Glomerular visceral epithelial cell (primary cell): Measurements from ENCODE around the gene LYPLA2.
"Not testable (repeated sequence)": the region's sequence is repeated elsewhere in the genome, so short reads cannot be mapped to it uniquely, and the experiment has no call there.

ENCODE experiments used
- DNase-seq: peaks from one replicate; pipeline ENCODE4 v3.0.0-alpha.2; 2016; ENCODE audit errors: extremely low spot score

The LYPLA2 gene

DNA sequence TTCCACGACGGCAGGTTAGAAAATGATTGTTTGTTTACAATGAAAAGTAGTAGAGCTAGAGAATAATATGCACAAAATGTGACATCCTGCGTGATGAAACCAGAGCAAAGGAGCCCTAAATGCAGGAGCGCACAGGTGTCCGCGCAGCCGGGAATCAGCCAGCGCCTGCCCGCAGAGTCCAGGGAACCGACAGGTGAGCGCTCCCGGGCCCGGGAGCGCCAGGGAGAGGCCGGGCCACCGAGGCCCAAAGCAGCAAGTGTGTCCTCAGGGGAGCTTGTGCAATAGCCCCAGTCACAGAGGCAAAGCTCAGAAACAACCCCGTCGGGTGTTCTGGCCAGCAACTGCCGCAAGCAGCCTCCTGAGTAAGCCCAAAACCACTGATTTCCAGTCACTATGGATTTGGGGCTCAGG is 10.4 kb downstream of the LYPLA2 start:
- DNase-seq: no peak

GRCh38 chr1:23801876-23802275 is 10.9 kb downstream of the LYPLA2 start:
- DNase-seq: no peak

GRCh38 chr1:23802809-23803342 is 11.9 kb downstream of the LYPLA2 start:
- DNase-seq: not testable (repeated sequence)

GRCh38 chr1:23803674-23804073 is 12.7 kb downstream of the LYPLA2 start:
- no peak for DNase-seq

- DNase-seq: no peak
These were observed 13.4 kb downstream of the LYPLA2 start for GRCh38 chr1:23804183-23804835.

DNA sequence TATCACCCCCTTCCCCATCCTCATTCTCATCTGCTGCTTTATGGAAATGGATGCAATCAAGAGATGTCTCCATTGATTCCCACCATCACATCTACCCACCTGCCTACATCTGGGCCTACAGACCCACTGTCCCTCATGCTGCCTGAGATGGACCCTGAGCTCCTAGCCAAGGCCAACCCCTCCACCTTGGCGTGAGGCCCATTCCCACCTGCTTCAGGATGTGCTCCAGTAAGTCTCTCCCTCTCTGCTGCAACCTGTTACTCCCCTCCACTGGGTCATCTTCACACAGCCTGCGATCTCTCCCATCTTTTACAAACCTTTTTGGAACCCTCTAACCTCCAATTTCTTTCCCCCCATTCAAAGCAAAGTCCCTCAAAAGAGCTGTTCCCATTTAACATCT is 14.1 kb downstream of the LYPLA2 start:
- no peak for DNase-seq

DNA sequence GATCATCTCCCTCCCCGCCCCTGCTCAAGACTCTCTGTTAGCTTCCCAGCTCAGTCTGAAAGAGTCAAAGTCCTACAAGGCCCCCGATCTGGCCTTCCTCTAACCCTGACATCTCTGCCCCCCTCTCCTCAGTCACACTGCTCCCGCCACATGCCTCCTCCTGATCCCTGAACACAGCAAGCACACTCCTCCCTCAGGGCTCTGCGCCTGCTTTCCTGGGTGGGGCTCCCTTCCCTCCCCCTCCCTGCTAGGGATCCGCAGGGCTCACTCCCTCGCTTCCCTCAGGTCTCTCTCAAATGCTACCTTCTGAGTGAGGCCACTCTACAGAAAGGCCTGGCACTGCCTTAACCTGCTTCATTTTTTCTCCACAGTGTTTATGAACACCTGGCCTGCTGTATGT is 15.3 kb downstream of the LYPLA2 start:
- no peak for DNase-seq

DNA sequence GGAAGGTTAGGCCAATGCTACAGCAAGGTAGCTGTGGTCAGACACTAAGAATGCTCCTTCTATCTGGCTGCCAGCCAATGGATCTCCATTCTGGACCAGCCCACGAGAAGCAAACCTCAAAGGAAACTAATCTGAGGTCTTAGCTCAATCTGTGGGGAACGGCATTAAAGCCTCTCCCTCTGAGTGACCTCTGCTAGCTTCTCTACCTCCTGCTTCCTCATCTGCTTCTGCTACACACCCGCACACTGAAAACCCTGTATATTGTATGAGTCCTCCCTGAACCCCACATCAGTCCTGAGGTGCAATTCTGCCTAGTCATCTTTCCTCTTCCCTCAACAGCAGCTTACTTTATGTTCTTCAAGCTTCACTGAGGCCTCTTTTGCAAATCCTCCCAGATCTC is 16.5 kb downstream of the LYPLA2 start:
- peak; percentile 33 for DNase-seq

DNA sequence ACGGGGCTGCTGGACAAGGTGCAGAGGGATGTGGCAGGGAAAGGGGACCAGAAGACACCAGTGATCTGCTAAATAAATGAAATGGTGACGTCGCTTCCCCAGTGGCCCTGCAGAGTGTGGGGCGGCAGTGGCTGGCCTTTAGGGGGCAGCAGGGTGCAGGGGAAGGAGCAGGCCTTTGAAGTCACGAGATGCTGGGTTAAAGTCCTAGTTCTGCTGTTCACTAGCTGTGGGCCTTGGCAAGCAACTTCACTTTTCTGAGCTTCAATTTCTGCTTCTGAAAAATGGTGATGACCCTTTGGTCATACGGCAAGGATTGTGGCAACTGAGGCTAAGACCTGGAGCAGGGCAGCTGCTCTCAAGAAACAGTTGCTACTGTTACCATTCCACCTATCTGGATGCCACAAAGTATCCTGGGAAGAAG is 18.8 kb downstream of the LYPLA2 start:
- peak; percentile 76 for DNase-seq

- DNase-seq: peak; percentile 25
These were observed 20.0 kb downstream of the LYPLA2 start for GRCh38 chr1:23810818-23811540.

GRCh38 chr1:23814016-23814415 is 23.1 kb downstream of the LYPLA2 start:
- DNase-seq: no peak

GRCh38 chr1:23816361-23816760 is 25.4 kb downstream of the LYPLA2 start:
- DNase-seq: no peak

DNA sequence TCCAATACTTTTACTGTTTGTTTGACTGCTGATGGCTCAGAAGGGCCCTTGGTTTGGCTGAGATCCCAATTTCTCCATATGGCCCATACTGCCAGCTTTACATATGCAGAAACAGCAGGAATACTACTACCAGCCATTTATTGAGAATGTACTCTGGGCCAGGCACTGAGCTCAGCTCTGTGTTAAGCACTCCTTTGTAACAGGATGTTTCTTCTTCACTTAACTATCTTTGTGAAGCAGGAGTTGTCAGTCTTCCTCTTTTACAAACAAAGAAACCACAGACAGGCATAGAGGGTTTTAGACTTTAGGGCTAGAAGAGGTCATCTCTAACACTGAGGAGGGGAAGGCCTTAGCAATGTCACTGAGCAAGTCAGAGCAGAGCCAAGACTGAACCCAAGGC is 26.0 kb downstream of the LYPLA2 start:
- no peak for DNase-seq

DNA sequence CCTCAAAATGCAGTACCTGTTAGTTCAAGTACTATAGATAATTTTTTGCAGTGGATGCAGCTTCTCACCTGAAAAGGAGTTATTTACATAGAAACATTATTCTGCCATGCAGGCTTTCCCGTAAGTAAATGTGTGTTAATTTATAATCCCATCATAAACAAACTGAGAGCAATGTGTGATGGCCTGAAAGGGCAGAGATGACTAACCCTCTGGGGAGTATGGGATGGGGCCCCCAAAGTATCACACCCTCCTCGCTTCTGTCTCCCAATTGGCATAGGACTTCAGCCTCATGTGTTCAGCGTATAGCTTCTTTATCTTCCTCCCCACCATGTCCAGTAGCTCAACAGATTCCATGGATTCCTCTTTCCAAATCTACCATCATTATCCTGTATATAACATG is 26.7 kb downstream of the LYPLA2 start:
- no peak for DNase-seq

DNA sequence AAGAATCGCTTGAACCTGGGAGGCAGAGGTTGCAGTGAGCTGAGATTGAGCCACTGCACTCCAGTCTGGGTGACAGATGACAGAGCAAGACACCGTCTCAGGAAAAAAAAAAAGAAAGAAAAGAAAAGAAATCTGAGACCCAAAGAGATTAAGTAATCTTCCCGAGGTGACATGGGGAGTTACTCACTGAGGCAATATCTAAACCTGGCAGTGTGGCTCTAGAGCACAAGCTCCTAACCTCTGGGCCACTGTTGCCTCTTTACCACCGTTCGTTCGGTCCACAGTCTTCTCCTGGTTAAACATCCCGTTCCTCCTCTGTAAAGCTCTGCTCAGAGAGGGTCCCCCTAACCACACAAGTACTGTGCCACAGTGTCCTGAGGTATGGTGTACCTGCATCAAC is 32.8 kb downstream of the LYPLA2 start:
- no peak for DNase-seq

- DNase-seq: no peak
These were observed 33.7 kb downstream of the LYPLA2 start for GRCh38 chr1:23824711-23825075.

DNA sequence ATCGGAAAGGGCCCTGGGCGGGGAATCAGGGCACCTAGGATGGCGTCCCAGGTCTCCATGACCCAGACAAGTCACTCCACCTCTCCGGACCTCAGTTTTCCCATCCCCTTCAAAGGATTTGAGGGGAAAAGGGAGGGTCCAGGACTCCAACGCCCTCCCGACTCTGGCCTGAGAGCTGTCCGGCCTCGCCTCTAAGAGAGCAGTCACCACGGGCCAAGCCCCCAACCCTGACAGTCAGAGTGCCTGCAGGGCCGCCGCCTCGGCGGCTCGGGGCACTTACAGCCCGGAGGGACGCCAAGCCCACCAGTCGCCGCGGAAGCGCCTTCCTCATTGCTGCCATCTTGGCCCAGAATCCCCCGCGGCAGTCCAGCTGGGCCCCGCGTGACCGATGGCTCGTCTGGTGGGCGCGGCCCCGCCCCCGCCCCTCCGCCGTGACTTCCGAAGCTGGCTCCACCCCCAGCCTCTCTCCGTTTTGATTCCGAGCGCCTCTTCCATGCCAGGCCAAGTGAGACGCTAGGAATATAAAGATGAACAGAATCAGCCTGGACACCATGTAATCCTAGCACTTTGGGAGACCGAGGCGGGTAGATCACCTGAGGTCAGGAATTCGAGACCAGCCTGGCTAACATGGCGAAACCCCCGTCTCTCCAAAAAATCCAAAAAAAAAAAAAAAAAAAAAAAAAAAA is 34.3 kb downstream of the LYPLA2 start, which contains the start of gene HMGCL:
TSS of gene HMGCL (minus strand) at position 354 of the 686 bp plus-strand sequence. CDS start at position 340, 14 bp downstream.
- DNase-seq: peak; percentile 88

DNA sequence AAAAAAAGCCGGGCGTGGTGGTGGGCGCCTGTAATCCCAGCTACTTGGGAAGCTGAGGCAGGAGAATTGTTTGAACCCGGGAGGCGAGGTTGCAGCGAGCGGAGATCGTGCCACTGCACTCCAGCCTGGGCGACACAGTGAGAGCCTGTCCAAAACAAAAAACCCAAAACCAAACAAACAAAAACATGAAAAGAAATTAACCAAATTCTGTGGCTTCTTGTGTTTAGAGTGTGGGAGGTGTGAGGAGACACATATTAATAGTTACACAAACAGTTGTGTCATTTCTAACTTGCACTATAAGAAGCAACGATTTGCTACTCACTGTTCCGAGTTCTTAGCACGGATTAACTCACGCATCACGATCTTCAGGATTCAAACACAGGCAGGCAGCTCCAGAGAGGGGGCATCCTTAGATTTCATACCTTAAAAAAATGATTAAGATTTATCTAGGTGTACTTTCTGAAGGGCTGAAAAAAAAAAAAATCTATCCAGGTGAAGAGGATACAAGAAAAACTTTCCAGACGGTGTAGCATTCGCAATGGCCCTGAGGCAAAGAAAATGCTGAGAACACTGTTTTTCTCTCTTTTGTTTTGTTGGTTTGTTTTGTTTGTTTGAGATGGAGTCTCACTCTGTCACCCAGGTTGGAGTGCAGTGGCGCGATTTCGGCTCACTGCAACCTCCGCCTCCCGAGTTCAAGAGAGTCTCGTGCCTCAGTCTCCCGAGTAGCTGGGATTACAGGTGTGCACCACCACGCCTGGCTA is 35.0 kb downstream of the LYPLA2 start:
- DNase-seq: no peak

- DNase-seq: not testable (repeated sequence)
These were observed 35.6 kb downstream of the LYPLA2 start for GRCh38 chr1:23826590-23826989.

GRCh38 chr1:23827717-23828116 is 36.8 kb downstream of the LYPLA2 start:
- no peak for DNase-seq

GRCh38 chr1:23834156-23834555 is 43.2 kb downstream of the LYPLA2 start:
- not testable (repeated sequence) for DNase-seq

DNA sequence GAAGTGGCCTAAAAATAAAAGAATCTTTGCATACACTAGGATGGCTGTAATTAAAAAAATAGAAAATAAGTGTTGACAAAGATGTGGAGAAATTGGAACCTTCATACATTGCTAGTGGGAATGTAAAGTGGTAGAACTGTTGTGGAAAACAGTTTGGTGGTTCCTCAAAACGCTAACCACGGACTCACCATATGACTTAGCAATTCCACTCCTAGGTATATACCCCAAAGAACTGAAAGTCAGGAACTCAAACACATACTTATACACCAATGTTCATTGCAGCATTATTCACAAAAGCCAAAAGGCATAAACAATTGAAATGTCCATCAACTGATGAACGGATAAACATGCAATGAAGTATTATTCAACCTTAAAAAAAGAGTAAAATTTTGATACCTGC is 45.1 kb downstream of the LYPLA2 start:
- DNase-seq: no peak
